ENCODE data around the gene SMIM12. TPM values are rescaled to one million over a fixed set of nuclear protein-coding genes. Genes with fewer than 3 reads are reported as not detected.
"Not testable (repeated sequence)": the region's sequence is repeated elsewhere in the genome, so short reads cannot be mapped to it uniquely, and the experiment has no call there.

Gene SMIM12
- total RNA-seq, 2 experiments from 2014 or later: 46.5 to 46.7 TPM

DNA sequence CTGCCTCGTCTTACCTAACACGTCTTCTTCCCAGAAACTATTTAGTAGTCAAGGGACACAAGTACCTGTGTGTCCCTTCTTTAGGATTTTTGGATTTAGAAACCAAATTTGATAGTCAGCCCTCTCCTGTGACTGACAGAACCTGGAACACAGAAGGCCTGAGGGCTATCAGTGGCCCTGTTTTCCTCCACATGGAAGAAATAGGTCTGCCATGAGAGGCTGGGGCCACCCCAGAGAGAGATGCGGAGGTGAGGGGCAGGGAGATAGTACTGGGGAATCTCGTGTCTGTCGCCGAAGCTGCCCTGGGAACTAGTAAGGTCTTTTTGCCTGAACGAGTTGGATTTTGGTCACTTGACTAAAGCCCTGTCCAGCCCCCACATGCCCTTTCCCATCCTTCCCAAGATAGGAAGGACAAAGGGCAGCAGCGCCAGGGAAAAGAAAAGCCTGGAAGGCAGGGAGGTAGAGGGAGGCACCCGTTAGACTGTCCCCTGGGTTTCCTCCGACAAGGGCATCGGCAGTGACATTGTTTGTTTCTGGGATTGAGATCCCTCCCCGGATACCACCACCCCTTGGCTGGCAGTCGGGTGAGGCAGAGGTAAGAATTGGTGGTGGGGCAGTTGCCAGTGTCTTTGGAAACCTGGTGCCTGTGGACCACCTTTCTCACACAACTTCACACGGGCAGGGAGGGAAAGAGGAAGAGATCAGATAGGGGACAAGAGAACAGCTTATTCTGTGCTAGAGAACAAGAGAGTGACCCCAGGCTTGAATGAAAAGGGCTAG lies 19.8 kb downstream of the SMIM12 start:
- H3K27me3 Mint-ChIP-seq: no peaks in the 10 kb centered on the region
- H3K27ac Mint-ChIP-seq: no peak overlapping the region
- ChIA-PET CTCF (interaction anchor here (1.0 kb wide), 1 partner anchor 13 kb away, joined by 3 read pairs; no protein-coding TSS in a partner anchor), POLR2A (no interaction called here)
- DNase-seq: no peak
- no peaks in the 10 kb centered on the region for H3K9me3 Mint-ChIP-seq
- intact Hi-C loops (cut with micrococcal nuclease): no loop called here
- H3K36me3 Mint-ChIP-seq: peaks cover 2% of the 10 kb centered on the region
- H3K4me1 Mint-ChIP-seq (ENCODE audit: low read depth): no peaks in the 10 kb centered on the region
- no peak overlapping the region for H3K4me3 Mint-ChIP-seq

DNA sequence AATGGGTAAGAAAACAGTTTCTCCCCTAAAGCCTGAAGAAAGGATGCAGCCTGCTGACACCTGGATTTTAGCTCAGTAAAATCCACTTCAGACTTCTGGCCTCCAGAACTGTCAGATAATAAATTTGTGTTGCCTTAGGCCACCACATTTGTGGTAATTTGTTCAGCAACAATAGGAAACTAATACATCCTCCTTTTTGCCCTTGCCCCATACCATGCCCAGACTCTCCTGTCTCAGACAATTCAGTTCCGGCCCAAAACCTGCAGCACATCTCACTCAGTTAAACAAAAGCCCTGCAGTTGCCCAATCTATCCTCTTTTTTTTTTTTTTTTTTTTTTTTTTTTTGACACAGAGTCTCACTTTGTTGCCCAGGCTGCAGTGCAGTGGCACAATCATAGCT lies 25.8 kb downstream of the SMIM12 start:
- H3K4me1 Mint-ChIP-seq (ENCODE audit: low read depth): no peaks in the 10 kb centered on the region
- no peak overlapping the region for H3K27ac Mint-ChIP-seq
- POLR2A ChIA-PET: no interaction called here
- no peak for DNase-seq
- H3K27me3 Mint-ChIP-seq: no peaks in the 10 kb centered on the region
- H3K9me3 Mint-ChIP-seq: no peaks in the 10 kb centered on the region
- no peaks in the 10 kb centered on the region for H3K36me3 Mint-ChIP-seq
- CTCF ChIA-PET: no interaction called here
- H3K4me3 Mint-ChIP-seq: no peak overlapping the region
- intact Hi-C loops (cut with micrococcal nuclease): no loop called here

DNA sequence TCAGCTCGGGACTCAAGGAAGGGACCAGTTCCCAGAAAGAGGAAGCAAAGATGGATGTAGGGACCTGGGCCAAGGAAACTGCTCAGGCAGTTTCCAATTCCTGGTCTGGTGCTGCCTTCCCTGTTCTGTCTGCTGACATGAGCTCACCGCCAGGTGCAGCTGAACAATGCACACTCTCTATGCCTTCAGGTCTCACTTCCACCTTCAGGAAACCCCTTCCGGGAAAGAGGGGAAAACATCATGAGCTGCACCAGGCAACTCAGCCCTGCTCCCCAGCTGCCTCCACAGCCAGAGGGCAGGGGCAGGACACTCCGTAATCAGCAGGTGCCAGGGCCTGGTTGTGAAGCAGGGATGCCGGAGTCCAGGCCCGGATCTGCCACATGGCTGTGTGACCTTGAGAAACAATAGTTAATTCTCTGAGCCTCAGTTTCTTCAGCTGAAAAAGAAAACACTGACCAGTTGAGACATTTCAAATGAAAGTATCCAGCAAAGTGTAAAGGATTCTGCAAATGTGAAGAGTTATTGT lies 27.8 kb downstream of the SMIM12 start:
- Mint-ChIP-seq H3K4me3 (no peak overlapping the region), H3K4me1 (ENCODE audit: low read depth) (no peaks in the 10 kb centered on the region), H3K27me3 (no peaks in the 10 kb centered on the region), H3K36me3 (no peaks in the 10 kb centered on the region), H3K9me3 (no peaks in the 10 kb centered on the region), H3K27ac (no peak overlapping the region)
- POLR2A ChIA-PET: no interaction called here
- CTCF ChIA-PET: no interaction called here
- DNase-seq: no peak
- intact Hi-C loops (cut with micrococcal nuclease): no loop called here

DNA sequence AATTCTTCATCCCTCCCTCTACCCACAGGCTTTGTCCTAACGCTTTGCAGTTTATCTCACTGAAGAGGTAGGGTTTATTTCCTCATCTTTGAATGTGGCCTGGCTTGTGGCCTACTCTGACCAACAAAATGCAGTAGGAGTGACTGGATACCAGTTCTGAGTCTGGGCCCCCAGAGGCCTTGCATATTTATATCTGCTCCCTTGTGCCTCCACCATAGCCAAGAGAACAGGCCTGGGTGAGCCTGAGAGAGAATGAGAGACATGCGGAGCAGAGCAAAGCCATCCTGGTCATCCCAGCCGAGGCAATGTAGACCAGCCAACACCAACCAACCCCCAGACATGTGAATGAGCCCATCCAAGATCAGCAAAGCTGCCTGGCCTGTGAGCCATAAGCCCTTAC lies 30.3 kb downstream of the SMIM12 start:
- H3K27me3 Mint-ChIP-seq: no peaks in the 10 kb centered on the region
- H3K4me1 Mint-ChIP-seq (ENCODE audit: low read depth): no peaks in the 10 kb centered on the region
- H3K9me3 Mint-ChIP-seq: no peaks in the 10 kb centered on the region
- H3K4me3 Mint-ChIP-seq: no peak overlapping the region
- ChIA-PET POLR2A (no interaction called here), CTCF (no interaction called here)
- H3K36me3 Mint-ChIP-seq: no peaks in the 10 kb centered on the region
- intact Hi-C loops (cut with micrococcal nuclease): no loop called here
- H3K27ac Mint-ChIP-seq: no peak overlapping the region
- no peak for DNase-seq

DNA sequence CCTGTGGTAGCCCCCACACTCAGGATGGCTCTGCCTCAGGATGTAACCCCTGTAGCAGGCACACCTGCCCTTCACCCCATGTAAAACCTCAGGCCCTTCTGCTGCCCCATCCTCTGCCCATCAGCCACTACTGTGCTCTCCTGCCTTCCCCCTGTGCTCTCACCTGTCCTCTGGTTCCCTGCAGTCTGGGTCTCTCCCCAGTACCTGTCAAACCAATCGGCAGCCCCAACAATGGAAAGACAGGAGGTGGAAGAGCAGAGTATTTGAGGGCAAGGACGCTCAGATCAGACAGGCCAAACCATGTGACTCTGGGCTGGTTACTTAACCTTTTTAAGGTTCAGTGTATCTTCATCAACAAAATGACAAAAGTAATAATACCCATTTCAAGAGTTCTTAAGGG lies 30.9 kb downstream of the SMIM12 start:
- Mint-ChIP-seq H3K4me1 (ENCODE audit: low read depth) (no peaks in the 10 kb centered on the region), H3K27me3 (no peaks in the 10 kb centered on the region), H3K36me3 (no peaks in the 10 kb centered on the region), H3K9me3 (no peaks in the 10 kb centered on the region), H3K4me3 (no peak overlapping the region), H3K27ac (no peak overlapping the region)
- intact Hi-C loops (cut with micrococcal nuclease): no loop called here
- CTCF ChIA-PET: no interaction called here
- POLR2A ChIA-PET: no interaction called here
- no peak for DNase-seq

DNA sequence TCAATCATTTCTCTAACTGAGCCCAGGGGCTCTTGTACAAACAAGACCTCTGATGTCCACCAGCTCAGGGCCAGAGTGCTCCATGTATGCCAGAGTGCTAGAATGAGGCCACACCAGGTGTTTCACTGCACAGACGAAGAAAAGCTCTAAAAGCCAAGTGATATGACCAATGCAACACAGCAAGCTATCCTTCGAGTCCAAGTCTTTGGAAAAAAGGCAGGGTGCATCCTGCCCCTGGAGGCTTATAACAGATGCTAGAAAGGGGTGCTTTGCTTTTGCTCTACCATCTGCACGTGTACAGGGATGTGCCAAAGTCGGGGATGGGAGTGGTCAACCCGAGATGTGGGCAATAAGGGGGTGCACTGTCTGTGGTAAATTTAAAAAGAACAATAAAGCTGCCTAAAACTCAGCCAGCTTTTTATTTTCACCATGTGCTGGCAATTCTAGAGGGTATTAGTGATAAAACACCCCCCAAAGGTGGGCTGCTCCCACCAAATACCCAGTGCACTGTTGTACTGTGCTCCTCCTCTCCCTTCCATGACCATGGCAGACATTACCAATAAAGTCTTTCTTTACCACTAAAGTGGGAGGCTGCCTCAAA lies 32.1 kb downstream of the SMIM12 start:
- intact Hi-C loops (cut with micrococcal nuclease): no loop called here
- Mint-ChIP-seq H3K9me3 (no peaks in the 10 kb centered on the region), H3K4me3 (no peak overlapping the region), H3K36me3 (no peaks in the 10 kb centered on the region), H3K4me1 (ENCODE audit: low read depth) (no peaks in the 10 kb centered on the region), H3K27me3 (no peaks in the 10 kb centered on the region), H3K27ac (no peak overlapping the region)
- ChIA-PET POLR2A (interaction anchor here (0.5 kb wide), 1 partner anchor 10 kb away, joined by 5 read pairs; no protein-coding TSS in a partner anchor), CTCF (interaction anchor here (0.5 kb wide), 1 partner anchor 1426 kb away, joined by 3 read pairs; no protein-coding TSS in a partner anchor)
- no peak for DNase-seq

DNA sequence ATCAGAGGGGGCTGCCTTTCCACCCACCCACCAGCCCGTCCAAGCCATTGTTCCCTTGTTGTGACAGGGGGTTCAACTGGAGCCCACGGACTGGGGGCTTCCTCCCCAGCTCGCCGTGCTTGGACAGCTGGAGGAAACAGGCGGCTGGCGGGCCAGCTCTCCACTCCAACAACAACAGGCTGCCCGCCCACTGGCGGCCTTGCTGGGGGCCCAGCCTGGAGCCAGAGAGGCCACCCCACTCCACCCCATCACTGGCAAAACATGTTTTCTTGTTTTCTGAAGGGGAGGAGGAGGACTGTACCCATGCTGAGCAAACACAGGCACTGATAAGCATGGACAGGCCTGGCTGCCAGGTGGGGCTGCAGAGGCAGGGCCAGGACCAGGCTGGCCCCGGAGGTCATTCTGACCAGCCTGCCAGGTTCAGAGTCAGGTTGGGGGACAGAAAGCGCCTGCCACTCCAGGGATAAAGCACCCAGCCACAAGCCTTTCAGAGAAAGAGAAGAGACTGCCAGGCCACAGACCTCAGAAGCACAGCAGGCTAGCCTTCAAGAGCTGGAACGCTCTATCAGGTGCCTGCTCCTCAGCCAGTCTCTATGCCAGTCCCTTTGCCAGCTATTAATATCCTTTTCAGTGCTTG lies 34.0 kb downstream of the SMIM12 start:
- Mint-ChIP-seq H3K4me3 (no peak overlapping the region), H3K4me1 (ENCODE audit: low read depth) (no peaks in the 10 kb centered on the region), H3K36me3 (no peaks in the 10 kb centered on the region), H3K27ac (no peak overlapping the region), H3K9me3 (no peaks in the 10 kb centered on the region), H3K27me3 (no peaks in the 10 kb centered on the region)
- DNase-seq: no peak
- intact Hi-C loops (cut with micrococcal nuclease): no loop called here
- POLR2A ChIA-PET: no interaction called here
- CTCF ChIA-PET: no interaction called here

DNA sequence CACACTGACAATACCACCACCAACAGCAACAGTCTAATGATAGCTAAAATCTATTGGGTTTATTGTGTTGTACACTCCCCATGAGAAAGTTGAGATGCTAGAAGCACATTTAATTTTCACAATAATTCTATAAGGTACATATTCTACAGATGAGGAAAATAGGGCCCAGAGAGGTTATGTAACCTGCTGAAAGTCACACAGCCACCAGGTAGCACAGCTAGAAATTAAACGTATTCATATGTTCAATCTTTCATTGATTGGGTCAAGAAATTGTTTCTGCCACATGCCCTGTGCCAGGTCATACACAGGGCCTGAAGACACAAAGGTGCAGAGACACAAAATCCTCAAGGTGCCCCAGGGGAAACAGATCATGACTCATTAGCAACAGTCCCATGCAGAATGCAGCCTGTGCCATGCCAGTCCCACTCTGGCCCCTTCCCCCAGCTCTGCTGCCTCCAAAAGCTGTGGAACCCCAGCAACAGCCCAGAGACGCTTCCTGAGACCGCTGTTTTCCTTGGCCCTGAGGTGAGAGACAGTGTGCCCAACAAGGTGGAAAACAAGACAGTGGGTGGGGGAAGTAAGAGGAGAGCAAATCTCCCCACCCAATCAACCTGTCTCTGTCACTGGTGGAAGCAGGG lies 34.6 kb downstream of the SMIM12 start:
- CTCF ChIA-PET: interaction anchor here (1.0 kb wide), 1 partner anchor 27 kb away, joined by 4 read pairs; no protein-coding TSS in a partner anchor
- Mint-ChIP-seq H3K27ac (no peak overlapping the region), H3K4me3 (no peak overlapping the region), H3K27me3 (no peaks in the 10 kb centered on the region), H3K4me1 (ENCODE audit: low read depth) (no peaks in the 10 kb centered on the region), H3K9me3 (no peaks in the 10 kb centered on the region), H3K36me3 (no peaks in the 10 kb centered on the region)
- POLR2A ChIA-PET: no interaction called here
- intact Hi-C loops (cut with micrococcal nuclease): no loop called here
- DNase-seq: no peak

DNA sequence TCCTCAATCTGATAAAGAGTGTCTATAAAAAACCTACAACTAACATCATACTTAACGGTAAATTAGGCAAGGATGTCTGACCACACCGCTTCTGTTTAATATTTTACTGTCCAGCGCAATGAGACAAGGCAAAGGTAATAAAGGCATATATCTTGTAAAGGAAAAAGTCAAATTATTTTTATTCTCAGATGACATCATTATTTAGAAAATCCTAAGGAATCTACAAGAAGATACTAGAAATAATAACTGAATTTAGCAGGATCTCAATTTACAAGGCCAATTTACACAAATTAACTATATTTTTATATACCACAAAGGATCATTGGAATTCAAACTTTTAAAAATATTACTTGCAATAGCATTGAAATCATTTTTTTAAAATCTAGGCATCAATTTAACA lies 37.3 kb downstream of the SMIM12 start:
- Mint-ChIP-seq H3K4me1 (ENCODE audit: low read depth) (no peaks in the 10 kb centered on the region), H3K9me3 (no peaks in the 10 kb centered on the region), H3K36me3 (no peaks in the 10 kb centered on the region), H3K27me3 (no peaks in the 10 kb centered on the region), H3K27ac (no peak overlapping the region), H3K4me3 (no peak overlapping the region)
- ChIA-PET CTCF (no interaction called here), POLR2A (no interaction called here)
- no peak for DNase-seq
- intact Hi-C loops (cut with micrococcal nuclease): no loop called here

DNA sequence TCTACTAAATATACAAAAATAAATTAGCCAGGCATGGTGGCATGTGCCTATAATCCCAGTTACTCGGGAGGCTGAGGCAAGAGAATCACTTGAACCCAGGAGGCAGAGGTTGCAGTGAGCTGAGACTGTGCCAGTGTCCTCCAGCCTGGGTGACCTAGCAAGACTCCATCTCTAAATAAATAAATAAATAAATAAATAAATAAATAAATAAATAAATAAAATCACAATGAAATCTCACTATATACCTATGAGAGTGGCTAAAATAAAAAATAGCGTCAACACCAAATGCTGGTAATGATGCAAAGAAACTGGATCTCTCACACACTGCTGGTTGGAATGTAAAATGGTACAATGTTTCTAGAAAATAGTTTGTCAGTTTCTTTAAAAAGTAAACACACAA lies 40.7 kb downstream of the SMIM12 start:
- DNase-seq; H3K36me3 Mint-ChIP-seq; H3K4me3 Mint-ChIP-seq; intact Hi-C loops (cut with micrococcal nuclease); POLR2A ChIA-PET; H3K27ac Mint-ChIP-seq; H3K4me1 Mint-ChIP-seq (ENCODE audit: low read depth); H3K27me3 Mint-ChIP-seq; H3K9me3 Mint-ChIP-seq; CTCF ChIA-PET: not testable (repeated sequence)

DNA sequence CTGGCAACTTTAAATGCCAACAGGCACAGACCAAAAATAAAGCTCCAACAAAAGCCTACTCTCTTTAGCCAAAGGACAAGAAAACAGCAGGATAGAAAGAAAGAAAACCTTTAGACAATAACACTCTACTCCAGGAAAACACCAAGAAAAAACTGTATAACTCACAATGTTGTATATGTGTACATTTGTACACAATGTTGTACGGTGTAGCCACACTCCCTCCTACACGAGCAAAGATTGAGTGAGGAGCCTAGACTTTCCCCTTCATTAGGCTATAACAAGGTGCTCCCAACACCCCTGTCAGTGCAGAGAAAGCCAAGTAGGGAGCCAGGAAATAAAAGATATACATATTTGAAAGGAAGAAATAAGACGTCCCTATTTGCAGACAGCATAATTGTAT lies 42.8 kb downstream of the SMIM12 start:
- DNase-seq: no peak
- intact Hi-C loops (cut with micrococcal nuclease): no loop called here
- Mint-ChIP-seq H3K4me3 (no peak overlapping the region), H3K36me3 (no peaks in the 10 kb centered on the region), H3K9me3 (no peaks in the 10 kb centered on the region), H3K27ac (no peak overlapping the region), H3K4me1 (ENCODE audit: low read depth) (no peaks in the 10 kb centered on the region), H3K27me3 (no peaks in the 10 kb centered on the region)
- ChIA-PET CTCF (interaction anchor here (0.5 to 1.5 kb wide), 4 partner anchors 10 to 125 kb away, joined by 3 read pairs; no protein-coding TSS in a partner anchor), POLR2A (no interaction called here)

DNA sequence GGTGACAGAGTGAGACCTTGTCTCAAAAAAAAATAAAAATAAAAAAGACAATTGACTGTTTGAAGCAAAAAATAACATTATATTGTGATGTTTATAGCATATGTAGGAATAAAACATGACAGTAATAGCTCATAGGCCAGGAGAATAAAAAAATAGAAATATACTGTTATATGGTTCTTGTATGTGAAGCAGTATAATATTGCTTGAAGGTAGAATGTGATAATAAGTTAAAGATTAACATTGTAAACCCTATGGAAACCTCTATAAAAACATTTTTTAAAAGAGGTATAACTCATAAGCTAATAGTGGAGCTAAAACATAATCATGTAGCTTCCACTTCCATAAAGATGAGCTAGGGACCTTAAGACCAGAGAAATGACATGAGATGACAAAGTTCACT lies 43.2 kb downstream of the SMIM12 start:
- H3K27me3 Mint-ChIP-seq: no peaks in the 10 kb centered on the region
- H3K4me1 Mint-ChIP-seq (ENCODE audit: low read depth): no peaks in the 10 kb centered on the region
- intact Hi-C loops (cut with micrococcal nuclease): no loop called here
- no peak overlapping the region for H3K4me3 Mint-ChIP-seq
- no peak overlapping the region for H3K27ac Mint-ChIP-seq
- POLR2A ChIA-PET: no interaction called here
- H3K36me3 Mint-ChIP-seq: no peaks in the 10 kb centered on the region
- DNase-seq: no peak
- H3K9me3 Mint-ChIP-seq: no peaks in the 10 kb centered on the region
- CTCF ChIA-PET: interaction anchor here (0.7 to 1.5 kb wide), 3 partner anchors 10 to 34 kb away, joined by 3 read pairs; no protein-coding TSS in a partner anchor
